Measurements from ENCODE around the gene SH3RF3. TPM values are rescaled to one million over a fixed set of nuclear protein-coding genes. Genes with fewer than 3 reads are reported as not detected.

Gene SH3RF3
- total RNA-seq, 2 donors from 2014 or later = 1.5 to 1.8 TPM

DNA sequence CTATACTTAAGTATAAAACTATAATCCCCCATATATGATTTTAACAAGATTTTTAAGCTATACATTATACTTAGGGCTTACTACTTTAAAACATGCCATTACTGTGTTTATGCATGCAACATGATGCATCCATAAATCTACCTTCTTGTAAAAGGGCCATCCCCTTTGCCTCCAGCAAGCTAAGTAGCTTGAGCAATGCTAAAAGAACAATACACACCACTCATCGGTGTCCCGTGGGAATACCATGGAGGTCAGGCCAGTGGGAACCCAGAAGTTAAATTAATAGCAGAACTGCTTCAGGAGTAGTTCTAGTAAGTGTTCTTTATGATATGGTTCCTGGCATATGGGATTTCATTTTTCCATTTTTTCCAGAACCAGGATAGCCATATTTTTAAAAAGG, 37.8 kb downstream of the SH3RF3 start:
- H3K36me3 ChIP-seq (ENCODE audit: control insufficient read depth, insufficient read depth, low read length) = no peaks in the 10 kb centered on the region
- H3K27me3 ChIP-seq (ENCODE audit: control insufficient read depth, insufficient read depth, low read length, poor library complexity, severe bottlenecking) = no peaks in the 10 kb centered on the region
- Mint-ChIP-seq H3K4me3 (no peak overlapping the region), H3K36me3 (ENCODE audit: low read depth) (no peaks in the 10 kb centered on the region), H3K9me3 (no peaks in the 10 kb centered on the region), H3K27me3 (ENCODE audit: insufficient read depth) (no peaks in the 10 kb centered on the region), H3K4me1 (peaks cover 2% of the 10 kb centered on the region), H3K27ac (no peak overlapping the region)
- no peak for DNase-seq
- TF ChIP-seq, protein P1, sequence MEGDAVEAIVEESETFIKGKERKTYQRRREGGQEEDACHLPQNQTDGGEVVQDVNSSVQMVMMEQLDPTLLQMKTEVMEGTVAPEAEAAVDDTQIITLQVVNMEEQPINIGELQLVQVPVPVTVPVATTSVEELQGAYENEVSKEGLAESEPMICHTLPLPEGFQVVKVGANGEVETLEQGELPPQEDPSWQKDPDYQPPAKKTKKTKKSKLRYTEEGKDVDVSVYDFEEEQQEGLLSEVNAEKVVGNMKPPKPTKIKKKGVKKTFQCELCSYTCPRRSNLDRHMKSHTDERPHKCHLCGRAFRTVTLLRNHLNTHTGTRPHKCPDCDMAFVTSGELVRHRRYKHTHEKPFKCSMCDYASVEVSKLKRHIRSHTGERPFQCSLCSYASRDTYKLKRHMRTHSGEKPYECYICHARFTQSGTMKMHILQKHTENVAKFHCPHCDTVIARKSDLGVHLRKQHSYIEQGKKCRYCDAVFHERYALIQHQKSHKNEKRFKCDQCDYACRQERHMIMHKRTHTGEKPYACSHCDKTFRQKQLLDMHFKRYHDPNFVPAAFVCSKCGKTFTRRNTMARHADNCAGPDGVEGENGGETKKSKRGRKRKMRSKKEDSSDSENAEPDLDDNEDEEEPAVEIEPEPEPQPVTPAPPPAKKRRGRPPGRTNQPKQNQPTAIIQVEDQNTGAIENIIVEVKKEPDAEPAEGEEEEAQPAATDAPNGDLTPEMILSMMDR (conservative IDR thresholded peaks at IDR 0.05) = no peak
- H3K4me1 ChIP-seq (ENCODE audit: control insufficient read depth, insufficient read depth, low read length) = no peaks in the 10 kb centered on the region
- no peak overlapping the region for H3K4me3 ChIP-seq (ENCODE audit: low read length)
- no peak overlapping the region for H3K9ac ChIP-seq (ENCODE audit: extremely low read depth, low read length, poor library complexity, severe bottlenecking)
- WGBS, 2 experiments (ENCODE audit: insufficient coverage in 1 of 2, insufficient read length in 1 of 2) = 88 to 95% methylated on average over 2 of the region's 2 CpGs
- H3K27ac ChIP-seq (ENCODE audit: low read depth, low read length) = no peak overlapping the region
- no peaks in the 10 kb centered on the region for H3K9me3 ChIP-seq (ENCODE audit: control insufficient read depth, low read length)

DNA sequence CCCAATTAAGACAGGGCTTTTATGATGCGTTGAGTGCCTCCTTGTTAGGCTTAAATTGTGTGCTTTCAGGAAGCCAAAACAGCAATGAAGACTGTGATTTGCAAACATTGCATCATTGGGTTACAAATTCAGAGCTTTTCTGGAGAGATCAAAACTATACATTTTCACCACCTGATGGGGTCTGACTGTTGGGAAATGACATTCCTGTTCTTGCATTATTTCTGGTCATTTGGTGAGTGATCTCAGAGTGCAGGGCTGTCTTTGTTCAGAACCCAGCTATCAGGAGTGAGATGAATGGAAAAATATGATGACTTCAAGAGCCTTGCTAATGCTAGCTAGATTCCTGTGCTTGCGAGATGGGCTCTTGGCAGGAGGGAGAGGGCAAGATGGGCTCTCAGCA, 39.1 kb downstream of the SH3RF3 start:
- TF ChIP-seq, protein P1 (conservative IDR thresholded peaks at IDR 0.05) = no peak
- H3K9me3 ChIP-seq (ENCODE audit: control insufficient read depth, low read length) = no peaks in the 10 kb centered on the region
- DNase-seq = no peak
- 86 to 93% methylated on average over 1 to 2 of the region's 2 CpGs for WGBS, 2 experiments (ENCODE audit: insufficient coverage in 1 of 2, insufficient read length in 1 of 2)
- no peak overlapping the region for H3K27ac ChIP-seq (ENCODE audit: low read depth, low read length)
- H3K4me3 ChIP-seq (ENCODE audit: low read length) = no peak overlapping the region
- Mint-ChIP-seq H3K27me3 (ENCODE audit: insufficient read depth) (no peaks in the 10 kb centered on the region), H3K9me3 (no peaks in the 10 kb centered on the region), H3K4me1 (peaks cover 15% of the 10 kb centered on the region), H3K27ac (no peak overlapping the region), H3K36me3 (ENCODE audit: low read depth) (no peaks in the 10 kb centered on the region), H3K4me3 (no peak overlapping the region)
- peaks cover 7% of the 10 kb centered on the region for H3K4me1 ChIP-seq (ENCODE audit: control insufficient read depth, insufficient read depth, low read length)
- H3K36me3 ChIP-seq (ENCODE audit: control insufficient read depth, insufficient read depth, low read length) = no peaks in the 10 kb centered on the region
- no peaks in the 10 kb centered on the region for H3K27me3 ChIP-seq (ENCODE audit: control insufficient read depth, insufficient read depth, low read length, poor library complexity, severe bottlenecking)
- no peak overlapping the region for H3K9ac ChIP-seq (ENCODE audit: extremely low read depth, low read length, poor library complexity, severe bottlenecking)

DNA sequence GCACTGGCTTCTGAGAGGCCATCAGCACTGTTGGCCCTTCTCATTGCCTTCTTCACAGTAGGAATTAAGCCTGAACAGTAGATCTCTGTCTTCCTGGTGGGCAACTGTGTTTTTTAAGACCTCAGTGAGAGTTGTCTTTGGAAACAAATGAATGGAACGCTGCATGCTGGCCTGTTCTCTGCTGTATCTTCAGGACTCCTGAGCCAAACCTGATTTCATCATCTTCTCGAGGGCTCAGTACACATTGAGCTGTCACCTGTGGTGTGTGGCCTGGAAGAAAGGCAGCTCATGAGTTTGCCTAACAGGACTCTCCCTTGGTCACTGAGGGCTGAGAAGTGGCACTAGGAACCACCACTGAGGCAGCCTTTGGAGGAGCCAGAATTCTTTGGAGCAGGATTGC, 39.7 kb downstream of the SH3RF3 start:
- Histone ChIP-seq H3K36me3 (ENCODE audit: control insufficient read depth, insufficient read depth, low read length) (no peaks in the 10 kb centered on the region), H3K9ac (ENCODE audit: extremely low read depth, low read length, poor library complexity, severe bottlenecking) (no peak overlapping the region), H3K4me3 (ENCODE audit: low read length) (no peak overlapping the region), H3K27me3 (ENCODE audit: control insufficient read depth, insufficient read depth, low read length, poor library complexity, severe bottlenecking) (no peaks in the 10 kb centered on the region), H3K27ac (ENCODE audit: low read depth, low read length) (no peak overlapping the region), H3K9me3 (ENCODE audit: control insufficient read depth, low read length) (no peaks in the 10 kb centered on the region), H3K4me1 (ENCODE audit: control insufficient read depth, insufficient read depth, low read length) (peaks cover 13% of the 10 kb centered on the region)
- Mint-ChIP-seq H3K9me3 (no peaks in the 10 kb centered on the region), H3K27me3 (ENCODE audit: insufficient read depth) (no peaks in the 10 kb centered on the region), H3K4me3 (no peak overlapping the region), H3K4me1 (peaks cover 21% of the 10 kb centered on the region), H3K36me3 (ENCODE audit: low read depth) (no peaks in the 10 kb centered on the region), H3K27ac (no peak overlapping the region)
- WGBS, 2 experiments (ENCODE audit: insufficient coverage in 1 of 2, insufficient read length in 1 of 2) = 88 to 100% methylated on average over 2 of the region's 2 CpGs
- TF ChIP-seq, protein P1 (conservative IDR thresholded peaks at IDR 0.05) = no peak
- no peak for DNase-seq
